NCI-H1694 treated with DMSO at 0.1 percent for 48 hours (cell line): ENCODE results near the gene ABHD6.
"Not testable (repeated sequence)": the region's sequence is repeated elsewhere in the genome, so short reads cannot be mapped to it uniquely, and the experiment has no call there.

Source experiments
- DNase-seq: peaks from one replicate; lab custom pipeline; 2025; lab: John Stamatoyannopoulos, UW

ABHD6 gene

GRCh38 chr3:58323529-58324390, 86.2 kb downstream of the ABHD6 start:
- DNase-seq = no peak

- no peak for DNase-seq
These were observed 87.1 kb downstream of the ABHD6 start for GRCh38 chr3:58324391-58325390.

GRCh38 chr3:58325525-58325992, 88.0 kb downstream of the ABHD6 start:
- DNase-seq = no peak

GRCh38 chr3:58326267-58326900, 88.8 kb downstream of the ABHD6 start:
- no peak for DNase-seq

GRCh38 chr3:58329150-58329921, 91.7 kb downstream of the ABHD6 start:
- DNase-seq = no peak

- DNase-seq = no peak
These were observed 92.4 kb downstream of the ABHD6 start for GRCh38 chr3:58329922-58330413.

GRCh38 chr3:58331593-58332152, 94.1 kb downstream of the ABHD6 start:
- DNase-seq = no peak

- DNase-seq = no peak
These were observed 95.1 kb downstream of the ABHD6 start, which contains the start of gene PXK for GRCh38 chr3:58332575-58333188. Gene PXK (plus strand): TSS chr3:58332892. CDS start chr3:58332989, 97 bp downstream.

- DNase-seq = peak; percentile 11
These were observed 95.8 kb downstream of the ABHD6 start for GRCh38 chr3:58333206-58334012.

GRCh38 chr3:58334013-58334321, 96.4 kb downstream of the ABHD6 start:
- no peak for DNase-seq

GRCh38 chr3:58334506-58334884, 96.9 kb downstream of the ABHD6 start:
- DNase-seq = no peak

GRCh38 chr3:58335652-58335947, 98.0 kb downstream of the ABHD6 start:
- DNase-seq = no peak

- DNase-seq = no peak
These were observed 98.7 kb downstream of the ABHD6 start for GRCh38 chr3:58336135-58336882.

- no peak for DNase-seq
These were observed 99.6 kb downstream of the ABHD6 start for GRCh38 chr3:58337190-58337589.

GRCh38 chr3:58339146-58339545, 101.6 kb downstream of the ABHD6 start:
- DNase-seq = not testable (repeated sequence)

- no peak for DNase-seq
These were observed 103.1 kb downstream of the ABHD6 start for GRCh38 chr3:58340594-58341244.

- DNase-seq = no peak
These were observed 103.8 kb downstream of the ABHD6 start for GRCh38 chr3:58341376-58341775.

GRCh38 chr3:58342676-58343075, 105.1 kb downstream of the ABHD6 start:
- DNase-seq = no peak
